ENCODE data around the gene TRIM4.
"Not testable (repeated sequence)": the region's sequence is repeated elsewhere in the genome, so short reads cannot be mapped to it uniquely, and the experiment has no call there.

TRIM4 gene

GRCh38 chr7:99919814-99920112, 433 bp upstream of the TRIM4 start:
- H3K4me1 ChIP-seq (ENCODE audit: insufficient read depth, low read length) = no peaks in the 10 kb centered on the region
- 57% methylated on average over 4 of the region's 4 CpGs for WGBS
- peaks cover 18% of the 10 kb centered on the region; the same call in 1 of the 2 replicates for H3K9me3 ChIP-seq (ENCODE audit: insufficient read depth, low read depth, low read length)
- H3K9ac ChIP-seq (ENCODE audit: low read depth, low read length) = peak overlapping the region; percentile 86; the same call in 1 of the 2 replicates
- peak overlapping the region; percentile 91 for H3K4me3 ChIP-seq (ENCODE audit: low read length)
- H3K27me3 ChIP-seq (ENCODE audit: insufficient read depth, low read length) = peaks cover 3% of the 10 kb centered on the region; the same call in 1 of the 2 replicates
- peaks cover 21% of the 10 kb centered on the region for H3K36me3 ChIP-seq (ENCODE audit: insufficient read depth, low read length)
- H3K27ac ChIP-seq (ENCODE audit: low read depth, low read length) = peak overlapping the region; percentile 77

- 95% methylated on average over 2 of the region's 2 CpGs for WGBS
- no peak overlapping the region for H3K9ac ChIP-seq (ENCODE audit: low read depth, low read length)
- no peaks in the 10 kb centered on the region for H3K27me3 ChIP-seq (ENCODE audit: insufficient read depth, low read length)
- no peak overlapping the region for H3K27ac ChIP-seq (ENCODE audit: low read depth, low read length)
- H3K36me3 ChIP-seq (ENCODE audit: insufficient read depth, low read length) = peaks cover 51% of the 10 kb centered on the region
- H3K9me3 ChIP-seq (ENCODE audit: insufficient read depth, low read depth, low read length) = no peaks in the 10 kb centered on the region
- H3K4me3 ChIP-seq (ENCODE audit: low read length) = no peak overlapping the region
- no peaks in the 10 kb centered on the region for H3K4me1 ChIP-seq (ENCODE audit: insufficient read depth, low read length)
Observed at GRCh38 chr7:99910976-99911375, 8.4 kb downstream of the TRIM4 start.

- Histone ChIP-seq H3K9me3 (ENCODE audit: insufficient read depth, low read depth, low read length) (no peaks in the 10 kb centered on the region), H3K9ac (ENCODE audit: low read depth, low read length) (no peak overlapping the region), H3K36me3 (ENCODE audit: insufficient read depth, low read length) (peaks cover 67% of the 10 kb centered on the region), H3K4me1 (ENCODE audit: insufficient read depth, low read length) (no peaks in the 10 kb centered on the region), H3K27ac (ENCODE audit: low read depth, low read length) (no peak overlapping the region), H3K4me3 (ENCODE audit: low read length) (no peak overlapping the region), H3K27me3 (ENCODE audit: insufficient read depth, low read length) (no peaks in the 10 kb centered on the region)
- 95% methylated on average over 10 of the region's 10 CpGs for WGBS
Observed at GRCh38 chr7:99901581-99901980, 17.7 kb downstream of the TRIM4 start.

GRCh38 chr7:99899830-99900519, 19.4 kb downstream of the TRIM4 start:
- no peak overlapping the region for H3K9ac ChIP-seq (ENCODE audit: low read depth, low read length)
- H3K4me1 ChIP-seq (ENCODE audit: insufficient read depth, low read length) = no peaks in the 10 kb centered on the region
- 94% methylated on average over 5 of the region's 6 CpGs for WGBS
- H3K9me3 ChIP-seq (ENCODE audit: insufficient read depth, low read depth, low read length) = no peaks in the 10 kb centered on the region
- H3K27ac ChIP-seq (ENCODE audit: low read depth, low read length) = no peak overlapping the region
- H3K36me3 ChIP-seq (ENCODE audit: insufficient read depth, low read length) = peaks cover 52% of the 10 kb centered on the region
- H3K4me3 ChIP-seq (ENCODE audit: low read length) = no peak overlapping the region
- H3K27me3 ChIP-seq (ENCODE audit: insufficient read depth, low read length) = no peaks in the 10 kb centered on the region

GRCh38 chr7:99898836-99899235, 20.5 kb downstream of the TRIM4 start:
- Histone ChIP-seq H3K9ac (ENCODE audit: low read depth, low read length) (no peak overlapping the region), H3K27me3 (ENCODE audit: insufficient read depth, low read length) (no peaks in the 10 kb centered on the region), H3K27ac (ENCODE audit: low read depth, low read length) (no peak overlapping the region), H3K9me3 (ENCODE audit: insufficient read depth, low read depth, low read length) (no peaks in the 10 kb centered on the region), H3K4me1 (ENCODE audit: insufficient read depth, low read length) (no peaks in the 10 kb centered on the region), H3K36me3 (ENCODE audit: insufficient read depth, low read length) (peaks cover 42% of the 10 kb centered on the region), H3K4me3 (ENCODE audit: low read length) (no peak overlapping the region)
- 97% methylated on average over 3 of the region's 3 CpGs for WGBS

GRCh38 chr7:99898023-99898357, 21.3 kb downstream of the TRIM4 start:
- Histone ChIP-seq H3K9ac (ENCODE audit: low read depth, low read length) (no peak overlapping the region), H3K27me3 (ENCODE audit: insufficient read depth, low read length) (no peaks in the 10 kb centered on the region), H3K4me3 (ENCODE audit: low read length) (no peak overlapping the region), H3K27ac (ENCODE audit: low read depth, low read length) (no peak overlapping the region), H3K4me1 (ENCODE audit: insufficient read depth, low read length) (no peaks in the 10 kb centered on the region), H3K9me3 (ENCODE audit: insufficient read depth, low read depth, low read length) (no peaks in the 10 kb centered on the region), H3K36me3 (ENCODE audit: insufficient read depth, low read length) (peaks cover 33% of the 10 kb centered on the region)
- 89% methylated on average over 2 of the region's 2 CpGs for WGBS

GRCh38 chr7:99897322-99898022, 21.9 kb downstream of the TRIM4 start:
- no peak overlapping the region for H3K27ac ChIP-seq (ENCODE audit: low read depth, low read length)
- no peaks in the 10 kb centered on the region for H3K9me3 ChIP-seq (ENCODE audit: insufficient read depth, low read depth, low read length)
- no peak overlapping the region for H3K9ac ChIP-seq (ENCODE audit: low read depth, low read length)
- no peaks in the 10 kb centered on the region for H3K4me1 ChIP-seq (ENCODE audit: insufficient read depth, low read length)
- H3K27me3 ChIP-seq (ENCODE audit: insufficient read depth, low read length) = no peaks in the 10 kb centered on the region
- no peak overlapping the region for H3K4me3 ChIP-seq (ENCODE audit: low read length)
- peaks cover 28% of the 10 kb centered on the region for H3K36me3 ChIP-seq (ENCODE audit: insufficient read depth, low read length)
- WGBS = 94% methylated on average over 4 of the region's 6 CpGs

- no peak overlapping the region for H3K4me3 ChIP-seq (ENCODE audit: low read length)
- H3K36me3 ChIP-seq (ENCODE audit: insufficient read depth, low read length) = peaks cover 16% of the 10 kb centered on the region
- H3K27ac ChIP-seq (ENCODE audit: low read depth, low read length) = no peak overlapping the region
- H3K4me1 ChIP-seq (ENCODE audit: insufficient read depth, low read length) = no peaks in the 10 kb centered on the region
- H3K9me3 ChIP-seq (ENCODE audit: insufficient read depth, low read depth, low read length) = peaks cover 12% of the 10 kb centered on the region
- no peaks in the 10 kb centered on the region for H3K27me3 ChIP-seq (ENCODE audit: insufficient read depth, low read length)
- no peak overlapping the region for H3K9ac ChIP-seq (ENCODE audit: low read depth, low read length)
Observed at GRCh38 chr7:99894738-99895137, 24.6 kb downstream of the TRIM4 start.

- 74% methylated on average over 5 of the region's 5 CpGs for WGBS
- H3K9me3 ChIP-seq (ENCODE audit: insufficient read depth, low read depth, low read length) = peaks cover 16% of the 10 kb centered on the region
- no peak overlapping the region for H3K9ac ChIP-seq (ENCODE audit: low read depth, low read length)
- H3K4me1 ChIP-seq (ENCODE audit: insufficient read depth, low read length) = no peaks in the 10 kb centered on the region
- no peak overlapping the region for H3K27ac ChIP-seq (ENCODE audit: low read depth, low read length)
- no peaks in the 10 kb centered on the region for H3K27me3 ChIP-seq (ENCODE audit: insufficient read depth, low read length)
- H3K4me3 ChIP-seq (ENCODE audit: low read length) = no peak overlapping the region
- peaks cover 17% of the 10 kb centered on the region for H3K36me3 ChIP-seq (ENCODE audit: insufficient read depth, low read length)
Observed at GRCh38 chr7:99893280-99893679, 26.1 kb downstream of the TRIM4 start.

- not testable (repeated sequence) for H3K4me1 ChIP-seq (ENCODE audit: insufficient read depth, low read length); H3K27me3 ChIP-seq (ENCODE audit: insufficient read depth, low read length); H3K4me3 ChIP-seq (ENCODE audit: low read length); H3K27ac ChIP-seq (ENCODE audit: low read depth, low read length); H3K9ac ChIP-seq (ENCODE audit: low read depth, low read length)
- WGBS = 88% methylated on average over 2 of the region's 2 CpGs
- H3K36me3 ChIP-seq (ENCODE audit: insufficient read depth, low read length) = peaks cover 17% of the 10 kb centered on the region
- H3K9me3 ChIP-seq (ENCODE audit: insufficient read depth, low read depth, low read length) = peaks cover 16% of the 10 kb centered on the region
Observed at GRCh38 chr7:99890348-99890747, 29.0 kb downstream of the TRIM4 start.

- 94% methylated on average over 22 of the region's 29 CpGs for WGBS
- not testable (repeated sequence) for H3K9ac ChIP-seq (ENCODE audit: low read depth, low read length); H3K27ac ChIP-seq (ENCODE audit: low read depth, low read length); H3K27me3 ChIP-seq (ENCODE audit: insufficient read depth, low read length); H3K4me1 ChIP-seq (ENCODE audit: insufficient read depth, low read length); H3K4me3 ChIP-seq (ENCODE audit: low read length)
- peaks cover 16% of the 10 kb centered on the region for H3K9me3 ChIP-seq (ENCODE audit: insufficient read depth, low read depth, low read length)
- H3K36me3 ChIP-seq (ENCODE audit: insufficient read depth, low read length) = peaks cover 17% of the 10 kb centered on the region
Observed at GRCh38 chr7:99888366-99888765, 31.0 kb downstream of the TRIM4 start.
